Measurements from ENCODE around the gene KRTAP5-3.

Gene KRTAP5-3

GRCh38 chr11:1563697-1564534 lies 44.3 kb downstream of the KRTAP5-3 start:
- DNase-seq (ENCODE audit: low spot score), result no peak

- DNase-seq (ENCODE audit: low spot score), result no peak
Measured at GRCh38 chr11:1563149-1563638, 45.1 kb downstream of the KRTAP5-3 start.

- DNase-seq (ENCODE audit: low spot score), result no peak
Measured at GRCh38 chr11:1562469-1563148, 45.7 kb downstream of the KRTAP5-3 start.

GRCh38 chr11:1561955-1562354 lies 46.3 kb downstream of the KRTAP5-3 start:
- DNase-seq (ENCODE audit: low spot score), result no peak

GRCh38 chr11:1561266-1561665 lies 47.0 kb downstream of the KRTAP5-3 start:
- DNase-seq (ENCODE audit: low spot score), result no peak

- no peak for DNase-seq (ENCODE audit: low spot score)
Measured at GRCh38 chr11:1560649-1561251, 47.5 kb downstream of the KRTAP5-3 start.

- no peak for DNase-seq (ENCODE audit: low spot score)
Measured at GRCh38 chr11:1560002-1560648, 48.1 kb downstream of the KRTAP5-3 start.

DNA sequence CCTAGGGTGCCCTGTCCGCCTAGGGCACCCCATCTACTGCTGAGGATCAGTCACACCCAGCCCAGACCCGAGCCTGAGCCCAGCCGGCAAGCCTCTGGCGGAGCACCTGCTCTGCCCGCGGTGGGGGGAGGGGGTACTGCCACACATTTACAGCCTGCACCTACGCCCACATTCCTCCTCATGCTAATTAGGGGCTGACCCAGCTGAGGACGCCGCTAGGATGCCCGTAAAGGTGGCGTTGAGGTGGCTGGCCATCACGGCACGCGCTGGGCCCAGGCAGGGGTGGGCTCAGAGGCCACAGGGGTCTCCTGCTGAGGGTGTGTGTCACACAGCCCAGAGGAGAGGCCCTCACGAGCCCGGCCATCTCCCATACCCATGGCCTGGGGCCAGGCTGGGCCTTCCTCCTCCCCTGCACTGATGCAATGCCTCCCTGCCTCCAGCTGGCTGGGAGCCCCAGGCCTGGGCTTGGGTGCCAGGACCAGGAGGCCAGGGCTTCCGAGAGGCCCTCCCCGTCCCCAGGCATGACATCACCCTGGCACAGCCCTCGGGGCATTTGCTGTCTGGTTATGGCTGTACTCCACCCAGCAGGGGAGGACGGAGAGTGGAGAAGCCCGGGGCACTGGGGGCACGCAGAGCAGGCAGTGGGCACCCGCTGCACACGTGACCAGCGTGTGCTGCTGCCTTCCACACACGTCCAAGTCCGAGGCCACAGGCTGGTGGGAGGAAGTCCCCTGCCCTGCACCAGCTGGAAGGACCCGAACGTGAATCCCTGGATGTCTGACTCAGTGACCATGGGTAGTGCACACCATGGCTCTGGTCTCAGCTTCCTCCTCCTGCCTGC lies 48.9 kb downstream of the KRTAP5-3 start:
- no peak for DNase-seq (ENCODE audit: low spot score)

DNA sequence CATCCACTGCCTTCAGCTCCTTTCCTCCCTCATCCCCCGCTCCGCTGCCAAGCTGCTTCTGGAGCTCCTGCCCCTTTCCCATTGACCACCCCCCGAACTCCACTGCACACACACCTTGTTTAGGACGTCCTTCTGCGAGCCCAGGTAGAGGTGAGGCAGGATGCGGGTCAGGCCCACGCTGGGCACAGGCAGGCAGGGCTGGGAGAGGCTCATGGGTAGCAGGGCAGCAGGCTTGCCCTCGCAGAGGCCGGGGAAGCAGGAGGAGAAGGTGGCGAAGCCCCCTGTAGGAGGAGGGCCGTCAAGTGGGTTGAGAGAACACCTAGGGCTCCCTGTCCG lies 49.5 kb downstream of the KRTAP5-3 start:
- DNase-seq (ENCODE audit: low spot score), result no peak

DNA sequence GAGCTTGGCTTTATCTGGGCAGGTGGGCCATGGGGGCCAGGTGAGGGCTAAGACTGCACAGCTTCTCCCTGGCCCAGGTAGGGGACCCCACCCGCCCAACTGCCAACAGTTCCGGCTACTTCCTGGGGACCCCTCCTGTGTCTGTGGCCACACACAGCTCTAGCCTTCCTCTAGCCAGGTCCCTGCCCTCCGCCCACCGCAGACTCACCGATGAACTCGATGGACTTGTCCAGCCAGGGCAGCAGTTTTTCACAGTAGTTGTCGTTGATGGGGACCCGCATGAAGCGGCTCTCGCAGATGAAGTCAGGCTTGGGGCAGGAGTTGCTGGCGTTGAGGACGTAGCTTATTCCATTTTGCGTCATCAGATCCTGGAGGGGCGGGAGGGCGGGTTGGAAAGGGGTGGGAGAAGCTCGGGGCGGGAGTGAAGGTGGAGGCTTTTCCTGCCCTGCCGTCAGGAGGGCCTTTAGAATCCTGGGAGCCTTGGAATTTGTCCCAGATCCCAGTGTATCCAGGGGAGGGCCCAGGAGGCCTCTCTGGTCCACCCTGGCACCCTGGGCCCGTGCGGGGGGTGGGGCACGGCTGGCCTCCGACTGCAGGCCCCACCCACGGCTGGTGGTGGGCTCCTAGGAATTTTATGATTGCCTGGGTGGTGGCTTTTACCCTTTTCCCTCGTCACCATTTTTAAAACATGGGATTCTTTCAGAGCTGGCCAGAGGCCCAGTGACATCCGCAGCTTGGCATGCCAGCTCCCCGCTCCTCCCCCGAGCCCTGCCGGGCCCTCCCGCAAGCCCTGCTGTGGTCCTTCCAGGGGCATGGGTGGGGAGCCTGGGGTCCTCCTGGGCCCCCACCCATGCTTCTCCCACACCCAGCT lies 50.1 kb downstream of the KRTAP5-3 start:
- DNase-seq (ENCODE audit: low spot score), result no peak
